ENCODE results near the gene FUCA1.
"Not testable (repeated sequence)": the region's sequence is repeated elsewhere in the genome, so short reads cannot be mapped to it uniquely, and the experiment has no call there.

FUCA1 gene

GRCh38 chr1:23867895-23868556 lies at the start of gene FUCA1:
Gene FUCA1, minus strand, starts transcription at chr1:23868290. Its CDS starts 4 bp downstream, at chr1:23868286.
- peak; percentile 89 to 93 for DNase-seq (ENCODE audit: low read depth in 2 of 2)

GRCh38 chr1:23916209-23917131 lies 48.4 kb upstream of the FUCA1 start:
- DNase-seq (ENCODE audit: low read depth in 2 of 2) = peak in 1 of 2 donors; percentile 23

DNA sequence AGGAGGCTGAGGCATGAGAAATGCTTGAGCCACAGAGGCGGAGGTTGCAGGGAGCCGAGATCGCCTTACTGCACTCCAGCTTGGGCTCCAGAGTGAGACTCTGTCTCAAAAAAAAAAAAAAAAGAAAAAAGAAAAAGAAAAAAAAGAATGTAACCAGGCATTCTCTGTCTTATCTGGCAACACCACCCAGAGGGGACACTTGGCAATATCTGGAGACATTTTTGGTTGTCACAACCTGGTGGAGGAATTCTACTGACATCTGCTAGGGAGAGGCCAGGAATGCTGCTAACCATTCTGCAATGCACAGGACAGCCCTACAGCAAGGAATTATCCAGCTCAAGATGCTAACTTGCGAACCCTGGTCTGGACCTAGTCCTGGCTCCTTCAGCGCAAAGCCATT lies 47.4 kb upstream of the FUCA1 start:
- no peak for DNase-seq (ENCODE audit: low read depth in 2 of 2)

GRCh38 chr1:23914921-23915320 lies 46.8 kb upstream of the FUCA1 start:
- DNase-seq (ENCODE audit: low read depth in 2 of 2) = no peak

DNA sequence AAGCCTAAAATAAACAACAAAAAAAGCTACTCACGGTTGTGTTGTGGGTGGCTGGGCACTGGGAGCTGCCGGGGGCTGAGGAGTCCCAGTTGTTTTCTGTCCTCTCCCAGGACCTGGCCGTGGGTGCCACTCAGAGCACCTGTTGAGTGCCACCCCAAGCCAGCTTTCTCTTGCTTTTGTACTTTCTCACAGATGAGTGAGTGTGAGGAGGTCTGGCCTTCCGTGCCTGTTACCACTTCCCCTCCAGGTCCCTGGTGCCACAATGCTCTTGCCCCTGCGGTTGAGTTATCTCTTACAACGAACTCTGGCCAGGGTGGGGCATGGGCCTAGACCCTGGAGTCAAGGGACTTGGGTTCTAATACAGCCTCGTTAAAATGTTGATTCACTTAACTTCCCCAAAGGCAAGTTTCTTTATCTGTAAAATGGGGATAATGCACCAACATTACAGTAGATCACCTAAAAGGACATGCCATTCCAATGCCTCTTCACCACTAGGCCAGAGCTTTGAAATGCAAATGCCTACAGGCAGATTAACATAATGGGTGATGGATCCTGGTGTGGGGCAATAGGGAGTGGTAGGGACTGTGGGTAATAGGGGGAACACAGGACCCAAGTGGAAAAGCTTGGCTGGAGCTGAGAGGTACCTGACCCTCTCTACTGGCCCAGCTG lies 45.3 kb upstream of the FUCA1 start, which contains the start of gene CNR2:
Gene CNR2, minus strand, starts transcription at position 151 of the 669 bp plus-strand sequence. CDS start 37,745 bp downstream, outside the sequence.
- no peak for DNase-seq (ENCODE audit: low read depth in 2 of 2)

- no peak for DNase-seq (ENCODE audit: low read depth in 2 of 2)
Measured at GRCh38 chr1:23911921-23912320, 43.8 kb upstream of the FUCA1 start.

DNA sequence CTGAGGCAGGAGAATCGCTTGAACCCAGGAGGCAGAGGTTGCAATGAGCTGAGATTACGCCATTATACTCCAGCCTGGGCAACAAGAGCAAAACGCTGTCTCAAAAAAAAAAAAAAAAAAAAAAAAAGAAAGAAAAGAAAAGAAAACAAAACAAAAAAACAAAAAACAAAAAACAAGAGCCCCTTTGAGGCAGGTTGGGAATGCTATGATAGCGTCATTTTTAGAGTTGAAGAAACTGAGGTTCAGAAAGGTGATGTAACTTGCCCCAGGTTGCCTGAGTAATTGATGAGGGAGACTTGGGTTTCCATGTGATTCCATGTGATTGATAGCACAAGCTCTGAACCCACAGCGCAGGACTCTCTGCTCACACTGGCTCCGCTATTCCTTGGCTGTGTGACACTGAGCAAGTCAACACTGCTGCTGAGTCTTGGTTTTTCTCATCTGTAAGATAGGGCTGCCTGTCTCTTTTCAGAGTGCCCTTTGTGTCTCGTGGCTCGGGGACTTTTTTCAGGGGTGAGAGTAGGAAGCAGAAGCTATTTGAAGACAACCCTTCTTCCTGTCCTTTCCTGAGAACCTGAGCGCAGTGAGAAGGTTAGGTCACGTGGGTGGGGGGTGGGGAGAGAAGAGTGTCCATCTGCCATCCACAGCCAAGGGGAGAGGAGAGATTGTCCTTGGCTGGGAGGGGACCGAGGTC lies 42.6 kb upstream of the FUCA1 start:
- no peak for DNase-seq (ENCODE audit: low read depth in 2 of 2)

- DNase-seq (ENCODE audit: low read depth in 2 of 2) = no peak
Measured at GRCh38 chr1:23910144-23910543, 42.1 kb upstream of the FUCA1 start.

GRCh38 chr1:23909412-23909811 lies 41.3 kb upstream of the FUCA1 start:
- no peak for DNase-seq (ENCODE audit: low read depth in 2 of 2)

GRCh38 chr1:23908453-23909341 lies 40.6 kb upstream of the FUCA1 start:
- no peak for DNase-seq (ENCODE audit: low read depth in 2 of 2)

GRCh38 chr1:23906731-23907130 lies 38.6 kb upstream of the FUCA1 start:
- no peak for DNase-seq (ENCODE audit: low read depth in 2 of 2)

DNA sequence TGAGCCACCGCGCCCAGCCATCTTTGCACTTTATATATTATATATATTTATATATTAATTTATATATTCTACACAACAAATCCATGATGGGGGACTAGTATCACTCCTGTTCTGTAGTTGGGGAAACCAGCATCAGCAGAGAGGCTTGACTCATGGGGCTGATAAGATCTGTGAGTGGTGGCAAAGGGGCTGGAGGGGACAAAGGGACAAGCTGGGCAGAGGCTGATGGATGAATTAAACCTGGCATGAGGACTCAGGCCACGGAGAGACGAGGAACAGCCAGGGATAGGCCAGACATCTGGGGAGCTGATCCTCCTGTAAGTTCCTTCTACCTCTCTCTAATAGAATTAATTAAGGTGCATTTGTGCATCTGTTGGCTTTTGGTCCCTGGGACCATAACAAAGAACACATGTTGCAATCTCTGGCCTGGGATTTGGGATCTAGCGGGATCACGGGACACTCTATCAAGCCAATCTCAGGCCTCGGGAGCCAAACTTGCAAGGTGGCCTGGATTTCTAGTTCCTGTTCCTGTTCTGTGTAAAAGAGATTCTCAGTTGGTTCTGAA lies 37.5 kb upstream of the FUCA1 start:
- no peak for DNase-seq (ENCODE audit: low read depth in 2 of 2)

GRCh38 chr1:23904748-23905357 lies 36.8 kb upstream of the FUCA1 start:
- DNase-seq (ENCODE audit: low read depth in 2 of 2) = no peak

DNA sequence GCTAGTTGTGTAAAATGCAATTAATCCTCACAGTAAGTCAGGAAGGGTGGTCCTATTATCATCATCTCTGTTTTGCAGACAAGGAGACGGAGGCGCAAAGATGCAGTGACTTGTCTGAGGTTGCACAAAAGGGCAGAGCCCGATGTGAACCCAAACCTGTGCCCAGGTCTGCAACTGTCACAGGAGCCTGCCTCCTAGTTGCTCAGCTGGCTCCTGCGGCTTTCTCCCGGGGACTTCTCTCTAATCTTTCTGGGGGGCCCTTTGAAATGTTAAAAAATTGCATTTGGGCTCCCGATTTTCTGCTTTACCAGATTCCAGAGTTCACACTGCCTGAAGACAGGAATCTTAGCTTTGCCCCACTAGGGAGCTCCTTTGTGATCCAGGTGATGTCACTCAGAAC lies 35.7 kb upstream of the FUCA1 start:
- no peak for DNase-seq (ENCODE audit: low read depth in 2 of 2)

GRCh38 chr1:23902321-23903278 lies 34.5 kb upstream of the FUCA1 start:
- no peak for DNase-seq (ENCODE audit: low read depth in 2 of 2)

DNA sequence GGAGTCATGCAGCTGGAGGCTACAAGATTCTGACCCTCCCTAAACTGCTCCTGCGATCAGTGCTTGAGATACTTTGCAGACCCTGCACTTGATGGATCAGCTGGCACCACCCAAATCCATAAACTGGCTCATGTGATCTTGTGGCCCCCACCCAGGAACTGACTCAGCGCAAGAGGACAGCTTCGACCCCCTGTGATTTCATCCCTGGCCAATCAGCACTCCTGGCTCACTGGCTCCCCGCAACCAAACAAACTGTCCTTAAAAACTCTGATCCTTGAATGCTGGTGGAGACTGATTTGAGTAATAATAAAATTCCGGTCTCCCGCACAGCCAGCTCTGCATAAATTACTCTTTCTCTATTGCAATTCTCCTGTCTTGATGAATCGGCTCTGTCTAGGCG lies 31.9 kb upstream of the FUCA1 start:
- not testable (repeated sequence) for DNase-seq (ENCODE audit: low read depth in 2 of 2)

GRCh38 chr1:23899070-23899469 lies 31.0 kb upstream of the FUCA1 start:
- DNase-seq (ENCODE audit: low read depth in 2 of 2) = no peak

DNA sequence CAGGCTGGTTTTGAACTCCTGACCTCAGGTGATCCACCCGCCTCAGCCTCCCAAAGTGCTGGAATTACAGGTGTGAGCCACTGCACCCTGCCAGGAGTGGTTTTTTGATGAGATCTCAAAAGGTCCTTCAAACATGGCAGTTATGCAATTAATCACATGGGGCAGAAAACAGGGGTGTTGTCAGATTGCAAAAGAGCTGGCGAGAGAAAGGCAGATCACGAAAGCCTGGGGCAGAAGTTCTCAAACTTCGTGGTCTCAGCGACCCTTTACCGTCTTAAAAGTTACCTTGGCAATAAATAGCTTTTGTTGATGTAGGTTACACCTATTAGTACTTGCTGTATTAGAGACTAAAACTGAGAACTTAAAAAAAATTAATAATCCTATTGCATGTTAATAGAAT lies 29.0 kb upstream of the FUCA1 start:
- no peak for DNase-seq (ENCODE audit: low read depth in 2 of 2)

DNA sequence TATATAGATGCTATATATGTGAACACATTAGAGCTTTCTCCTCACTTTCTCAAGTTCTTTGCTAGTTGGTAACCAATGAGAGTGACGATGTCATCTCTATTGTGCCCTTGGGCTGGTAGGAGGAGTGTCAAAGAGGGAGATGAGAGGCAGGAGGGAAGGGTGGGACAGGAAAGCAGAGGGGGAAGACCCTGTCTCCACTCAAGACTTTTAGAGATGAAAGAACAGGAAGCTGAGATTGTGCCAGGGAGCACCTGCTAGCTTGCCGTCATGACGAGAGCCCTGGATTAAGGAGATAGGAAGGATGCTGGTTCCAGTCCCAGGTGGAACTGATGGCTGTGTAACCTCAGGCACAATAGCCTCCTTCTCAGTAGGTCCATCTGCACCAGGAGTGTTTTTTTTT lies 28.4 kb upstream of the FUCA1 start:
- DNase-seq (ENCODE audit: low read depth in 2 of 2) = no peak
